Measurements from ENCODE around the gene EVA1B. TPM values are rescaled to one million over a fixed set of nuclear protein-coding genes. Genes with fewer than 3 reads are reported as not detected.

EVA1B gene
- total RNA-seq, 1 experiment from 2014 or later = 12.4 TPM

DNA sequence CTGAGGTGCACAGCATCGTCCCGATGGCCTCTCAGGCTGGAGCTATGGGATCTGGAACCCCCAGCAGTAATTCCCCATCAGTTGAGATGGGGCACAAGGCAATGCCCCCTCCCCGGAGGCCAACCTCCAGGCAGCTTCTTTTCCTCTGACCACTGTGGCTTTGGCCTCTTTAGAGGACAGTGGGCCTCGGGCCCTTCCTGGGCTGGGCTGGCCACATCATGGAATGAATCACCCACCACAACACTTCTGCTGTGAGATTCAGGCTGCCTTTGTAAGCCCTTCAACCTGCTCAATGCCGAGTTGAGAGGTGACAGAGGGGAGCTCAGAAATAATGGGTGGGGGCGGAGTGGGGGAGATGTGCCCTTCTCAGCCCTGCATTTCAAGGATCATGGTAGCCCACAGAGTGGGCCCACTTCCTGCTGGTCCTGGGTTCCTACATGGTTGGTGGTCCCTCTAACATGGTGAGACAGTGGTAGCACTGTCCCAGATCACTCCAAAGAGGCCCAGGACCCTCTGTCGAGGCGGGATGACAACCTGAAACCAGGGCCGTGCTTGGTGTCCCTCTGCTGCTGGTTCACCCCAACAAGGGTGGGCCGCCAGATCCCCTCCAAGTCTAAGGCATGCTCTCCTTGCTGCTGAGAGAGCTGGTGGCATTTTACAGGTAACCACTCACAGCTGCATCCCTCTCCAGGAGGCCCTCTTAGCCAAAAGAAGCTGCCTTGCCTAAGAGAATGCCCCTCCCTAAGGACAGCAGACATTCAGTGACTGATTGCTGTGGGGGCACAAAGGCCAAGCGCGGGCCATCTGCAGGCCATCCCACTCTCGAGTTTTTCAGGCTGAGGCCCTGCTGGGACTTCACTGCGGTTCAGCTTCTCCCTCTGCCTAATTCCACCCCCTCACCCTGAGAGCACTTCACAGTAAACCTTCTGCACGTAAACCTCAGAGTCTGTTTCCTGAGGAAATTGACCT is 29.7 kb upstream of the EVA1B start:
- Histone ChIP-seq H3F3A (ENCODE audit: insufficient read depth, low read depth) (peaks cover 53% of the 10 kb centered on the region), H3K4me1 (replicated peaks; ENCODE audit: insufficient read depth) (peaks cover 67% of the 10 kb centered on the region), H3K27ac (peak overlapping the region; percentile 97), H3K4me3 (no peak overlapping the region), H3K27me3 (ENCODE audit: insufficient read depth, low read depth) (no peaks in the 10 kb centered on the region), H3K9me2 (ENCODE audit: insufficient read depth) (no peaks in the 10 kb centered on the region), H3K79me2 (ENCODE audit: low read depth) (peaks cover 8% of the 10 kb centered on the region; the same call in 1 of the 2 replicates), H3K4me2 (peak overlapping the region; percentile 89), H3K36me3 (ENCODE audit: low read depth) (peaks cover 26% of the 10 kb centered on the region), H4K20me1 (ENCODE audit: insufficient read depth) (no peaks in the 10 kb centered on the region), H2AFZ (no peak overlapping the region), H3K9me3 (ENCODE audit: insufficient read depth, low read depth) (no peaks in the 10 kb centered on the region)
- intact Hi-C loops (cut with micrococcal nuclease; ENCODE audit: unreplicated experiment) = loop anchor here (10.0 kb wide), 1 partner anchor 1342 kb away; the partner anchor contains the start of gene CDCA8
- TF ChIP-seq EZH2 (IDR thresholded peaks at IDR 0.05; ENCODE audit: low read depth) (no peak), CTCF (conservative IDR thresholded peaks at IDR 0.05) (no peak)
- CTCF ChIA-PET = interaction anchor here (0.5 to 2.7 kb wide), 9 partner anchors 8 to 82 kb away, joined by 3 to 14 read pairs (median 4); partner anchors contain the start of gene LSM10
- no TSS peak for BruUV-seq (replicated peaks)
- POLR2A ChIA-PET (ENCODE audit: unreplicated experiment) = interaction anchor here (0.6 to 0.8 kb wide), 4 partner anchors 31 to 111 kb away, joined by 5 to 8 read pairs (median 6); partner anchors contain the start of genes MRPS15 and OSCP1
- peak; percentile 71 to 84 for DNase-seq

DNA sequence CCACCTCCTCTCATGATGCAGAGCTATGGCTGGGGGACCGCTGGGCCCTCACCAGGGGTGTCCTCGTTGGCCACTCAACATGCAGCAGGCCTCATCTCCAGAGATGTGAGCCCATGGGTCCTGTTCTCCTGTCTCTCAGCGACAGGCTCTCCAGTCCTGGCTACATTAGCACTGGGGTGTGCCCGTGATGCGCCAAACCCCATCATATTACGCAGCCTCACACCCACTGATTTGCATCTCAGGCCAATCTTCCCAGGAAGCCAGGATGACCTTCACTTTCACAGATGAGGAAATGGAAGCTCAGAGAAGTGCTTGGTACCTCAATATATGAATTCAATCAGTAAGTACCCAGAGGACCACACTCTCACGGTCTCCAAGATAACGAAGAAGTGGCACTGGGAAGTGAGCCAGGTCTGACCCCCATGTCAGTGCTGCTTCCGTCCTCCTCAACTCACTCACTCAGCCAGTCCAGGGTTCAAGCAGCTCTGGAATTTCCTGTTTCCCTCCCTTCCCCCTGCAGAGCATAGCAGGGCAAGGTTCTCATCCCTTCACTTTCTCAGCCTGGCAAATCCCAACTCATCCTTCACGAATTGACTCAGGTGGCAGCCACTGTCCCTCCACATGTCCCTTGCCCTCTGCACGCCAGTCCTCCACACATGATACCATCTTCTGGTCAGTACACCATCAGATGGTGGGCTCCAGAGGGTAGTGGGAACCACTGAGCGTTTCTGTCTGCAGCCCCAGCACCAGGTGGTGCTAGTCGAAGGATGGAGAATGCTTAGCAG is 28.9 kb upstream of the EVA1B start:
- ChIA-PET POLR2A (ENCODE audit: unreplicated experiment) (interaction anchor here (0.6 to 0.8 kb wide), 3 partner anchors 32 to 112 kb away, joined by 5 to 8 read pairs (median 7); partner anchors contain the start of gene MRPS15), CTCF (interaction anchor here (0.5 to 2.7 kb wide), 8 partner anchors 9 to 48 kb away, joined by 3 to 14 read pairs (median 6); partner anchors contain the start of gene LSM10)
- Histone ChIP-seq H4K20me1 (ENCODE audit: insufficient read depth) (no peaks in the 10 kb centered on the region), H3K27ac (peak overlapping the region; percentile 97), H3K4me3 (no peak overlapping the region), H3K4me2 (peak overlapping the region; percentile 89), H3F3A (ENCODE audit: insufficient read depth, low read depth) (peaks cover 53% of the 10 kb centered on the region), H3K9me3 (ENCODE audit: insufficient read depth, low read depth) (no peaks in the 10 kb centered on the region), H3K79me2 (ENCODE audit: low read depth) (peaks cover 8% of the 10 kb centered on the region; the same call in 1 of the 2 replicates), H3K9me2 (ENCODE audit: insufficient read depth) (no peaks in the 10 kb centered on the region), H3K27me3 (ENCODE audit: insufficient read depth, low read depth) (no peaks in the 10 kb centered on the region), H3K4me1 (replicated peaks; ENCODE audit: insufficient read depth) (peaks cover 67% of the 10 kb centered on the region), H3K36me3 (ENCODE audit: low read depth) (peaks cover 23% of the 10 kb centered on the region), H2AFZ (no peak overlapping the region)
- intact Hi-C loops (cut with micrococcal nuclease; ENCODE audit: unreplicated experiment) = loop anchor here (10.0 kb wide), 1 partner anchor 1342 kb away; the partner anchor contains the start of gene CDCA8
- no TSS peak for BruUV-seq (replicated peaks)
- DNase-seq = peak in 1 of 2 experiments; percentile 29
- TF ChIP-seq EZH2 (IDR thresholded peaks at IDR 0.05; ENCODE audit: low read depth) = no peak
- TF ChIP-seq CTCF (conservative IDR thresholded peaks at IDR 0.05) = no peak
